Ectodermal cell (in vitro differentiated cells): ENCODE measurements around the gene CACNA1I.
"Not testable (repeated sequence)": the region's sequence is repeated elsewhere in the genome, so short reads cannot be mapped to it uniquely, and the experiment has no call there.

Experiments
- H3K27ac ChIP-seq: 2 replicates; pipeline ENCODE4 v1.7.0; 2013; ENCODE audit warnings: mild to moderate bottlenecking, low read depth, low read length; ENCODE audit not compliant: insufficient read depth, poor library complexity, severe bottlenecking
- H3K27me3 ChIP-seq: 2 replicates; pipeline ENCODE4 v1.7.0; 2013; ENCODE audit warnings: mild to moderate bottlenecking, low read length; ENCODE audit not compliant: insufficient read depth, control insufficient read depth, poor library complexity, severe bottlenecking
- H3K36me3 ChIP-seq: one replicate; pipeline ENCODE4 v1.7.0; 2013; ENCODE audit warnings: low read length; ENCODE audit not compliant: control insufficient read depth, insufficient read depth
- H3K4me1 ChIP-seq: one replicate; pipeline ENCODE4 v1.7.0; 2013; ENCODE audit warnings: low read length; ENCODE audit not compliant: control insufficient read depth, insufficient read depth
- H3K4me3 ChIP-seq: 2 replicates; pipeline ENCODE4 v1.7.0; 2013; ENCODE audit warnings: low read depth, low read length, control low read depth; ENCODE audit not compliant: insufficient read depth
- H3K9me3 ChIP-seq: 2 replicates; pipeline ENCODE4 v1.7.0; 2013; ENCODE audit warnings: mild to moderate bottlenecking, low read length, moderate library complexity; ENCODE audit not compliant: control insufficient read depth
- WGBS, 2 experiments: methylation state at CpG; one replicate each; pipeline ENCODE4 v1.1.7; 2013; ENCODE audit warnings: missing lambda C conversion rate in 2 of 2; 5-methylcytosine and 5-hydroxymethylcytosine counted together

Gene CACNA1I

DNA sequence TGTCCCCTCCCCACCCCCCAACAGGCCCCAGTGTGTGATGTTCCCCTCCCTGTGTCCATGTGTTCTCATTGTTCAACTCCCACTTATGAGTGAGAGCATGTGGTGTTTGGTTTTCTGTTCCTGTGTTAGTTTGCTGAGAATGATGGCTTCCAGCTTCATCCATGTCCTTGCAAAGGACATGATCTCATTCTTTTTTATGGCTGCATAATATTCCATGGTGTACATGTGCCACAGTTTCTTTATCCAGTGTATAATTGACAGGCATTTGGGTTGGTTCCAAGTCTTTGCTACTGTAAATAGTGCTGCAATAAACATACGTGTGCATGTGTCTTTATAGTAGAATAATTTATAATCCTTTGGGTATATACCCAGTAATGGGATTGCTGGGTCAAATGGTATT, 163.5 kb downstream of the CACNA1I start:
- no CpG with 5 or more reads among the region's 1 CpG for WGBS, 2 experiments
- not testable (repeated sequence) for H3K27me3 ChIP-seq

DNA sequence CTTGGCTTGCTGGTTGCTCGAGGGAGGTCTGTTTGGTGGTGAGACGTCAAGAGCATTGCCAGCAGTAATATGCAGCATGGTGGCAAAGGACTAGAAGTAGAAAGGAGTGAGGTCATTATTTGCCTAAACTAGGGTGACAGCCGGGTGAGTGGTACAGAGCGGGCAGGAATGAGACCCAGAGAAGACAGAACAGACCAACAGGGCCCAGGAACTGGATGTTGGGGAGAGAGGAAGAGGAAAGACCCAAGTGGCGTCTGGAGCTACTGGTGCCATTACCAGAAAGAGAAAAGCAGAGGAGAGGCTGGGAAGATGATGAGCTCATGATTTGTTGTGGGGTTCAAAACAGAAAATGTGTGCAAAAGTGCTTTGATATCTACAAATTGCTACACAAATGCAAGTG, 164.3 kb downstream of the CACNA1I start:
- Histone ChIP-seq H3K27ac (no peak overlapping the region), H3K4me3 (no peak overlapping the region), H3K27me3 (no peaks in the 10 kb centered on the region), H3K4me1 (peaks cover 8% of the 10 kb centered on the region), H3K9me3 (no peaks in the 10 kb centered on the region), H3K36me3 (no peaks in the 10 kb centered on the region)
- 80 to 85% methylated on average over 5 of the region's 5 CpGs for WGBS, 2 experiments

More for the DNA sequence above, 163.5 kb downstream of the CACNA1I start:
- not testable (repeated sequence) for H3K4me1 ChIP-seq, H3K9me3 ChIP-seq, H3K4me3 ChIP-seq, H3K27ac ChIP-seq, H3K36me3 ChIP-seq

DNA sequence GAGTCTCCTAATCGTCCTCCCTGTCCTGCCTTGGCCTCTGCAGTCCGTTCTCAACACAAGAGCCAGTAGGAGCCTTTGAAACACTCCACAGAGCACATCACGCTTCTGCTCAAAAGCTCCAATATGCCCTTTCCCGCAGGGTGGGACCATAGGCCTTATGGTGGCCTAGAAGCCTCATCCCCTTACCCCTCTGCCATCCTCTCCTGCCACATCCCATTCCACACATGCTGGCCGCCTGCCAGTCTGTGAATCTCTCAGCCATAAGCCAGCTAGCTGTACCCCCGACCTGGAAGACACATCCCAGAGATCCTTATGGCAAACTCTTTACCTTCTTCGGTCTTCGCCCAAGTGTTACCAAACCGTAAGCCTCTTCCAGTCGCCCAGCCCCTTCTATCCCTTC, 165.2 kb downstream of the CACNA1I start:
- H3K4me3 ChIP-seq = no peak overlapping the region
- peaks cover 8% of the 10 kb centered on the region for H3K4me1 ChIP-seq
- WGBS, 2 experiments = 91% methylated on average over 10 of the region's 10 CpGs
- H3K9me3 ChIP-seq = no peaks in the 10 kb centered on the region
- H3K27me3 ChIP-seq = no peaks in the 10 kb centered on the region
- no peaks in the 10 kb centered on the region for H3K36me3 ChIP-seq
- H3K27ac ChIP-seq = no peak overlapping the region

DNA sequence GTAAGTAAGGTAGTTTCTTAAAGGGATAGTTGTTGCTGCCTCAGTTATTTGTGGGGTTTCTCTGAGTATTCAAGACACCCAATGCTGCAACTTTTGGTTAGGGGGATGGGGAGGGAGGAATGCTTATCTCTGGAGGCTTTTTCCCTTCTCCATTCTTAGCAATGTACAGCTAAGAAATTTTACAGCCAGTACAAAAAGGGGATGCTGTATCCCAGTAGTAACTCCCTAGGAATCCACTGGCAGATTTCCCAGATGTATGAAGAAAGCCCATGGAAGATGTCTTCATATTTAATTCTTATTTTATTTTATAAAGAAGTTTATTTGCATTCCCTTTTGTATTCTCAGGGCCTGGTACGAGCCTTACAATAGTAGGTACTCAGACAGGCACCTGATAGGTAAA, 168.2 kb downstream of the CACNA1I start:
- 88 to 96% methylated on average over 1 of the region's 1 CpG for WGBS, 2 experiments
- Histone ChIP-seq H3K27ac (no peak overlapping the region), H3K36me3 (no peaks in the 10 kb centered on the region), H3K4me1 (no peaks in the 10 kb centered on the region), H3K9me3 (no peaks in the 10 kb centered on the region), H3K27me3 (no peaks in the 10 kb centered on the region), H3K4me3 (no peak overlapping the region)
